Testis (tissue), 2 donors: Measurements from ENCODE around the gene RGS8.
"Not testable (repeated sequence)": the region's sequence is repeated elsewhere in the genome, so short reads cannot be mapped to it uniquely, and the experiment has no call there.

ENCODE experiments used
- POLR2A ChIP-seq: fragments of 450-650 bp; IDR thresholded peaks from one replicate; pipeline ENCODE4 v1.6.1; 2017; ENCODE audit warnings: antibody characterized with exemption, mild to moderate bottlenecking, moderate library complexity
- TF ChIP-seq, protein P1 (sequence below), 3 experiments: fragments of 450-650 bp in 2 of 3; fragments of 200-600 bp in 1 of 3; sonication (generic) in 1 of 3; IDR thresholded peaks; one replicate each; pipeline ENCODE4 v1.5.1; 2016 to 2019; ENCODE audit warnings: antibody characterized with exemption in 3 of 3, mild to moderate bottlenecking in 2 of 3, moderate library complexity in 1 of 3

GRCh38 chr1:182693139-182693538, 8.8 kb upstream of the RGS8 start:
- TF ChIP-seq, protein P1, sequence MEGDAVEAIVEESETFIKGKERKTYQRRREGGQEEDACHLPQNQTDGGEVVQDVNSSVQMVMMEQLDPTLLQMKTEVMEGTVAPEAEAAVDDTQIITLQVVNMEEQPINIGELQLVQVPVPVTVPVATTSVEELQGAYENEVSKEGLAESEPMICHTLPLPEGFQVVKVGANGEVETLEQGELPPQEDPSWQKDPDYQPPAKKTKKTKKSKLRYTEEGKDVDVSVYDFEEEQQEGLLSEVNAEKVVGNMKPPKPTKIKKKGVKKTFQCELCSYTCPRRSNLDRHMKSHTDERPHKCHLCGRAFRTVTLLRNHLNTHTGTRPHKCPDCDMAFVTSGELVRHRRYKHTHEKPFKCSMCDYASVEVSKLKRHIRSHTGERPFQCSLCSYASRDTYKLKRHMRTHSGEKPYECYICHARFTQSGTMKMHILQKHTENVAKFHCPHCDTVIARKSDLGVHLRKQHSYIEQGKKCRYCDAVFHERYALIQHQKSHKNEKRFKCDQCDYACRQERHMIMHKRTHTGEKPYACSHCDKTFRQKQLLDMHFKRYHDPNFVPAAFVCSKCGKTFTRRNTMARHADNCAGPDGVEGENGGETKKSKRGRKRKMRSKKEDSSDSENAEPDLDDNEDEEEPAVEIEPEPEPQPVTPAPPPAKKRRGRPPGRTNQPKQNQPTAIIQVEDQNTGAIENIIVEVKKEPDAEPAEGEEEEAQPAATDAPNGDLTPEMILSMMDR (IDR thresholded peaks at IDR 0.05): not testable (repeated sequence)
- TF ChIP-seq POLR2A: not testable (repeated sequence)
